ENCODE data around the gene DOCK4. TPM values are rescaled to one million over a fixed set of nuclear protein-coding genes. Genes with fewer than 3 reads are reported as not detected.

DOCK4 gene
- total RNA-seq, 6 experiments from 2014 or later = 9.4 to 29.9 (median 22.8) TPM

GRCh38 chr7:111762799-111763198 is 443.4 kb downstream of the DOCK4 start:
- peaks cover 0 to 20% (median 10%) of the 10 kb centered on the region in 4 donors for H3K36me3 ChIP-seq

GRCh38 chr7:111762211-111762610 is 444.0 kb downstream of the DOCK4 start:
- TF ChIP-seq CTCF (IDR thresholded peaks at IDR 0.05) (no peak), POLR2A (IDR thresholded peaks at IDR 0.05) (no peak)
- intact Hi-C loops (cut with DNase I) = no loop called here
- no peak overlapping the region for H3K4me3 ChIP-seq
- H3K36me3 ChIP-seq = peaks cover 0 to 25% (median 11%) of the 10 kb centered on the region in 4 donors
- no peak overlapping the region for H3K27ac ChIP-seq
- no peaks in the 10 kb centered on the region for H3K9me3 ChIP-seq
- DNase-seq (no peak), ATAC-seq (no peak)
- peaks cover 0 to 17% (median 2%) of the 10 kb centered on the region in 4 donors for H3K4me1 ChIP-seq
- no peaks in the 10 kb centered on the region for H3K27me3 ChIP-seq

More at GRCh38 chr7:111762799-111763198, 443.4 kb downstream of the DOCK4 start:
- H3K9me3 ChIP-seq = no peaks in the 10 kb centered on the region
- peaks cover 0 to 17% (median 2%) of the 10 kb centered on the region in 4 donors for H3K4me1 ChIP-seq
- intact Hi-C loops (cut with DNase I) = no loop called here
- no peaks in the 10 kb centered on the region for H3K27me3 ChIP-seq
- TF ChIP-seq CTCF (IDR thresholded peaks at IDR 0.05) (no peak), POLR2A (IDR thresholded peaks at IDR 0.05) (no peak)
- no peak for ATAC-seq
- 96% methylated on average over 4 of the region's 5 CpGs for WGBS (ENCODE audit: insufficient coverage, low coverage, low lambda C conversion rate, missing lambda C conversion rate)
- DNase-seq = no peak
- H3K27ac ChIP-seq = no peak overlapping the region
- no peak overlapping the region for H3K4me3 ChIP-seq

DNA sequence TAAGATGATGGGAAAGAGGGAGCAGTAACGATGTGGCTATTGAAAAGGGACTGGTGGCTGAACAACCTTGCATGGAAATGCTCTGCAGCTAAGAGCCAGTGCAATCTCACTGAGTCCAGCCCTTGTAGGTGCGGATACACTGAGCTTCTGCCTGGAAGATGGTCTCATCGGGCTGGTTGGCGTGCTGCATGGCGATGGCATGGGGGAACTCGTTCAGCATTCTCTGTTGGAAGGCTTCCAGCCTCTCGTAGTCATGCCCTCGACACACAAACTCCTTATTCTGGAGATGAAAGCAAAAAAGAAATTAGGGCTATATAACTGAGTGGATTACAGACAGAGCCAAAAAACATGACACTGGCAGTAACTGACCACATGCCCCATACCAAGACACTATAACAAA is 446.2 kb downstream of the DOCK4 start:
- Histone ChIP-seq H3K36me3 (peaks cover 0 to 25% (median 11%) of the 10 kb centered on the region in 4 donors), H3K4me3 (no peak overlapping the region), H3K9me3 (no peaks in the 10 kb centered on the region), H3K27me3 (no peaks in the 10 kb centered on the region), H3K4me1 (no peaks in the 10 kb centered on the region), H3K27ac (no peak overlapping the region)
- no peak for TF ChIP-seq POLR2A (IDR thresholded peaks at IDR 0.05)
- ATAC-seq (no peak), DNase-seq (no peak)
- intact Hi-C loops (cut with DNase I) = no loop called here
- 72% methylated on average over 3 of the region's 8 CpGs for WGBS (ENCODE audit: insufficient coverage, low coverage, low lambda C conversion rate, missing lambda C conversion rate)

DNA sequence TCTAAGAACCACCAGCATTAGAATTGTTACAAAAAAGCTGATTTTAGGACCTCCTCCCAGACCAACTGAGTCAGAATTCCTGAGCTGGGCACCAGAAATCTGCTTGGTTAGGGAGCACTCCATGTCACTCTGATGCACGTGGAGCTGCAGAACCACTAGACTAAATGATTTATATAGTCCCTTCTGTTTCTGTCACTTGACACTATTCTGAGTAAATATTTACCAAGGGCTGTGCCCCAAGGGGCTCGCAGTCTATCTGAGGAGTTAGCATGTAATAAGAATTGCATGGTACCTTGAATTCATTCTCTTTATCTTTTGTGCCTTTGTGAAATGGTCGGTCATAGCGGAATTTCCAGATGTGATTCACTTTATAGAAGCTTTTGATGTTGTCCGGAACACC is 447.9 kb downstream of the DOCK4 start:
- peaks cover 0 to 10% (median 0%) of the 10 kb centered on the region in 4 donors for H3K4me1 ChIP-seq
- DNase-seq (no peak), ATAC-seq (no peak)
- H3K36me3 ChIP-seq = peaks cover 0 to 23% (median 11%) of the 10 kb centered on the region in 4 donors
- TF ChIP-seq CTCF (IDR thresholded peaks at IDR 0.05) = no peak
- TF ChIP-seq POLR2A (IDR thresholded peaks at IDR 0.05) = no peak
- no peak overlapping the region for H3K27ac ChIP-seq
- no peaks in the 10 kb centered on the region for H3K27me3 ChIP-seq
- WGBS (ENCODE audit: insufficient coverage, low coverage, low lambda C conversion rate, missing lambda C conversion rate) = 90% methylated on average over 4 of the region's 5 CpGs
- no peaks in the 10 kb centered on the region for H3K9me3 ChIP-seq
- no peak overlapping the region for H3K4me3 ChIP-seq
- intact Hi-C loops (cut with DNase I) = no loop called here

- ATAC-seq (peak in 1 of 4 donors; percentile 15), DNase-seq (no peak)
- H3K4me3 ChIP-seq = no peak overlapping the region
- H3K36me3 ChIP-seq = peaks cover 0 to 23% (median 11%) of the 10 kb centered on the region in 4 donors
- intact Hi-C loops (cut with DNase I) = no loop called here
- no peaks in the 10 kb centered on the region for H3K27me3 ChIP-seq
- WGBS (ENCODE audit: insufficient coverage, low coverage, low lambda C conversion rate, missing lambda C conversion rate) = 87% methylated on average over 11 of the region's 11 CpGs
- TF ChIP-seq POLR2A (IDR thresholded peaks at IDR 0.05) (no peak), CTCF (IDR thresholded peaks at IDR 0.05) (no peak)
- H3K4me1 ChIP-seq = peaks cover 0 to 10% (median under 1%) of the 10 kb centered on the region in 4 donors
- H3K27ac ChIP-seq = no peak overlapping the region
- H3K9me3 ChIP-seq = no peaks in the 10 kb centered on the region
These were observed 449.5 kb downstream of the DOCK4 start for GRCh38 chr7:111756687-111757178.
